ENCODE measurements around the gene RPH3AL. TPM values are rescaled to one million over a fixed set of nuclear protein-coding genes. Genes with fewer than 3 reads are reported as not detected.
A peak's percentile ranks its signal among the peaks of the same experiment; 100 is the strongest.

The RPH3AL gene
- total and polyA plus RNA-seq, 2 experiments from 2014 or later, result 13.8 to 39.0 TPM

DNA sequence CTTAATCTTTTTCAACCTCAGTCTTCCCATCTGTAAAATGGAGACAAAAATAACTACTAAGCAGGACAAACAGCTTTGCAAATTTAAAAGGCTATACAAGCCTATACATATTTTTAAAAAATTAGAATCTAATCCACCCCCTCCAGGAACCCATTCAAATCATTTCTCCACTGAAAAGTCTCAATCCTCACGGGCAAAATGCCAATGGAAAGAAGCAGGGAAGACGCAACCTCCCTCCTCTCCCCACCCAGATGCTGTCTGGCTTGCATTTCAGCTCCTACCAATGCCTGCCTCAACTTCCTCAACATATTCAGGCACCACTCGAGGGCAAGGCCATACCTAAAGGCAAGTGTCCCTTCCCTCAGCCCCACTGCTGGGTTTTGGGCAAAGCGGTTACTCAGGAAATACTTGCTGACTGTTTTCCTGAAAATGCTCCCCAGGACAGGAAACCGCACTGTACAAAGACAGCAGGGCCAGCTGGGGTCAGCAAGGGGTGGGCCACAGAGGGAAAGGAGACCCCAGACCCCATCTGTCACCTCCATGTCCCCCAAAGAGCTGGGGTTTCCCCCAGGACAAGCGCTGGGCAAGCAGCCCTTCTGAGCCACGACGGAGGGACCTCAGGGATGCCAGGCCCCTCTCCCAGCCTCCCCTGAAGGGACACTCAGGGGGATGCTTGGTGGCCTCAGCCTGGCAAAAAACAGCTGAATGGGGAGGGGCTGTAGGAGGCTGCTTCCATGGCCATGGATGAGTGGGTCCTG is 123.5 kb downstream of the RPH3AL start:
- peak in 1 of 2 donors; percentile 35 for DNase-seq (ENCODE audit: low read depth in 1 of 2, low spot score in 1 of 2)
- no peaks in the 10 kb centered on the region for H3K27me3 ChIP-seq
- no peaks in the 10 kb centered on the region for H3K9me3 ChIP-seq (ENCODE audit: low read depth)
- H3K4me1 ChIP-seq (ENCODE audit: low read depth), result no peaks in the 10 kb centered on the region
- no peak overlapping the region for H3K27ac ChIP-seq
- H3K36me3 ChIP-seq, result no peaks in the 10 kb centered on the region
- H3K4me3 ChIP-seq, result no peak overlapping the region
- TF ChIP-seq, protein P1, sequence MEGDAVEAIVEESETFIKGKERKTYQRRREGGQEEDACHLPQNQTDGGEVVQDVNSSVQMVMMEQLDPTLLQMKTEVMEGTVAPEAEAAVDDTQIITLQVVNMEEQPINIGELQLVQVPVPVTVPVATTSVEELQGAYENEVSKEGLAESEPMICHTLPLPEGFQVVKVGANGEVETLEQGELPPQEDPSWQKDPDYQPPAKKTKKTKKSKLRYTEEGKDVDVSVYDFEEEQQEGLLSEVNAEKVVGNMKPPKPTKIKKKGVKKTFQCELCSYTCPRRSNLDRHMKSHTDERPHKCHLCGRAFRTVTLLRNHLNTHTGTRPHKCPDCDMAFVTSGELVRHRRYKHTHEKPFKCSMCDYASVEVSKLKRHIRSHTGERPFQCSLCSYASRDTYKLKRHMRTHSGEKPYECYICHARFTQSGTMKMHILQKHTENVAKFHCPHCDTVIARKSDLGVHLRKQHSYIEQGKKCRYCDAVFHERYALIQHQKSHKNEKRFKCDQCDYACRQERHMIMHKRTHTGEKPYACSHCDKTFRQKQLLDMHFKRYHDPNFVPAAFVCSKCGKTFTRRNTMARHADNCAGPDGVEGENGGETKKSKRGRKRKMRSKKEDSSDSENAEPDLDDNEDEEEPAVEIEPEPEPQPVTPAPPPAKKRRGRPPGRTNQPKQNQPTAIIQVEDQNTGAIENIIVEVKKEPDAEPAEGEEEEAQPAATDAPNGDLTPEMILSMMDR (IDR thresholded peaks at IDR 0.05; ENCODE audit: low read depth, low read length), result no peak

DNA sequence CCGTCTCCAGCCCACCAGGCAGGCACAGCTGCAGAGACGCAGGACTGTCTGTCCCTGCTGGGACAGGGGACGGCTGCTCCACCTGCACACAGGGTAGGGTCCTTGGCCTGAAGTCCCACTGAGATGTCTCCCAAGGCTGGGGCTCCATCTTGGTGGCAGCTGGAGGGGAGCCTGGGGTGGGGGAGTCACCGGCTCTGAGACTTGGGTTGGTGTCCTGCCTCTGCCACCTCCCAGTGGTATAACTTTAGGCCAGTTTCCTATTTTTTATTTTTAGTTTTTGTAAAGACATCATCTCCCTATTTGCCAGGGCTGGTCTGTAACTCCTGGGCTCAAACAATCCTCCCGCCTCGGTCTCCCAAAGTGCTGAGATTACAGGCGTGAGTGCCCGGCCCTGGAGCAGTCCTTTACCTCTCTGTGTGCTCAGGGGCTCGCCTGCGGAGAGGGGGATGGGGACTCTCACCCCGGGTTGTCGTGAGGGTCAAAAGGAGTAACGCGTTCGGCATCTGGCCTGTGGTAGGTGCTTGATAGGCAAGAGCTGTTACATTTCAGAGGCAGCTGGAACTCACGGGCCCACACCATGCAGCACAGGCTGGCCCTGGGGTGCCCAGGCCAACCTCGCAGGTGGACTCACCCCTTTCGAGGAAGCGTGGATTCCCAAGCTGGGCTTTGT is 124.5 kb downstream of the RPH3AL start:
- Histone ChIP-seq H3K36me3 (no peaks in the 10 kb centered on the region), H3K27ac (no peak overlapping the region), H3K27me3 (no peaks in the 10 kb centered on the region), H3K9me3 (ENCODE audit: low read depth) (no peaks in the 10 kb centered on the region), H3K4me3 (no peak overlapping the region), H3K4me1 (ENCODE audit: low read depth) (no peaks in the 10 kb centered on the region)
- DNase-seq (ENCODE audit: low read depth in 1 of 2, low spot score in 1 of 2), result no peak
- TF ChIP-seq, protein P1 (IDR thresholded peaks at IDR 0.05; ENCODE audit: low read depth, low read length), result no peak

DNA sequence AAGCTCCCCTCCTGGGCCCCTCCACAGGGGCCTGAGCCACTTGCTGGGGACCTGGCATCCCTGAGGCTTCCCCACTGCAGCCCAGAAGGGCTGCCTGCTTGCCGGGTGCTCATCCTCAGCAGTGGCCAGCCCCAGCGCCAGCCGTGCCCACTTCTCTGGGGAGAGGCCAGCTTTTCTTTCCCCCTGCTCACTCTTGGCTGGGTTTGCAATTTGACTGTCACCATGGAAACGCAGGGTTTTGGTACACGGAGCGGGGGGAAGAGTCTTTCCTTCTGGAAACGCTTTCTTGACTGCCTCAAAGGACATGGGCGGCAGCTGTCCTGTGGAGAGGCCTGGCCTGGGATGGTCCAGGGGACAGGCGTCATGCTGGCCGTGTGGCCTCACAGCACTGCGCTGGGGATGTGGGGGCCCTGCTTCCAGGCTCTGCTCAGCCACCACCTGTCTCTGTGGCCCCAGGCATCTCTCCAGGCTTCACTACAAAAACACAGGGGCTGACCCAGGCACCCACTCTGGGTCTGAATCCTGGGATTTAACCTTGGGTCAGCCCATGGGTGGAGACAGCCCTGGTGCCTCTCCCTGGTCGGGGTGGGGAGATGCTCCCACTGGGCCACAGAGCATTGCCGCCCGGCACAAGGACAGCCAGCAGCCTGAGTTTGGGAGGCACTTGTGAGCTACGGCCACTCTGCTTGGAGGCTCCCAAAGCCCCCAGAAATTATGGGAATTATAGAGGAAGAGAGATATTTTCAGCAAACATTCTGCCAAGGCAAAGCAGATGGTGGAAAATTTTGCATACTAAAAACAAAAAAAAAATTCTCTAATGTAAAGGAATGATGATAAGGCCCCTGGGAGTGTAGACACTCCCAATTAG is 125.3 kb downstream of the RPH3AL start:
- H3K4me1 ChIP-seq (ENCODE audit: low read depth), result no peaks in the 10 kb centered on the region
- no peak overlapping the region for H3K27ac ChIP-seq
- TF ChIP-seq, protein P1 (IDR thresholded peaks at IDR 0.05; ENCODE audit: low read depth, low read length), result no peak

DNA sequence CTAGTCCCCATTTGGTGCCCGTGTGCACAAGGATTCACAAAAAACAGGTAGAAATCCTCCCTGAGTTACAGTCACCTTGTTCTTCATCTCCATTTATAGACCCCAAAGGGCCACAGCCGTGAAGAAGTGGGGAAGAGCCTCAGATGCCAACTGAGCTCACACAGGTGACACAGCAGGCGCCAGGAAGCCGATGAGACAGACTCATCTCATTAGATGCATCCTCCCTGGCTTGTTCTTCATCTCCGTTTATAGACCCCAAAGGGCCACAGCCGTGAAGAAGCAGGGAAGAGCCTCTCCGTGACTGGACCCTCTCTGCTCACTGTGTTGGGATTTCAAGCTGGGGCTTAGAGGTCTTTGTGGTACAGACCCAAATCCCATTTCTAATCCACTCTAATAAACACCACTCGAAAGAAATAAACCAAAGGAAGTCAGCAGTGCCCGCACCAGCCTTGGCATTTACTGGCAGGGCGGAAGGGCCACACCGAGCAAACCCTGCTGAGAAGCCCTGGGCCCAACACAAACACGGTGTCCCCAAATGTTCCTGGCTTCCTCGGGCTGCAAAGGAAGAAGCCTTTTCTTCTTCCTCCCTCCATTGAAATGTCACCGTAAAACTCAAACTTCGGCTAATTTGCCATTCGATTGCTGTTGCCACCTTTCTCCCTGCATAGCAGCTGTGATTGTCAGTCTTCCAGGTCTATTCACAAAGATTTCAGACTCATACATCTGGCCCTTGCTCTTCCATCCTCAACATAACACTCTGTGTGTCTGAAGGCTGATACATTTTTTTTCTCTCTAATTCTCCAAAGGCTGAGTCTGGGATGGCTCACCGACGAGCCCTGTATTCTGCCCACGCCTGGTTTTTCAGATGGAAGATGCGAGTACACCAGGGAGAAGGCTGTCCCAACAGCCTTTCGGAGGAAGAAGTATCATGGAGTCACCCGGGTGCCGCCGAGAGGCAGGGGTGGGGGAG is 126.2 kb downstream of the RPH3AL start:
- H3K9me3 ChIP-seq (ENCODE audit: low read depth), result no peaks in the 10 kb centered on the region
- H3K27ac ChIP-seq, result no peak overlapping the region

More for the DNA sequence above, 125.3 kb downstream of the RPH3AL start:
- Histone ChIP-seq H3K4me3 (no peak overlapping the region), H3K27me3 (no peaks in the 10 kb centered on the region), H3K36me3 (no peaks in the 10 kb centered on the region), H3K9me3 (ENCODE audit: low read depth) (no peaks in the 10 kb centered on the region)
- DNase-seq (ENCODE audit: low read depth in 1 of 2, low spot score in 1 of 2), result peak in 1 of 2 donors; percentile 23

More for the DNA sequence above, 126.2 kb downstream of the RPH3AL start:
- H3K36me3 ChIP-seq, result no peaks in the 10 kb centered on the region
- no peaks in the 10 kb centered on the region for H3K4me1 ChIP-seq (ENCODE audit: low read depth)
- no peaks in the 10 kb centered on the region for H3K27me3 ChIP-seq
- TF ChIP-seq, protein P1 (IDR thresholded peaks at IDR 0.05; ENCODE audit: low read depth, low read length), result no peak
- no peak overlapping the region for H3K4me3 ChIP-seq
- no peak for DNase-seq (ENCODE audit: low read depth in 1 of 2, low spot score in 1 of 2)
